ENCODE data around the gene CLDN18.

CLDN18 gene

GRCh38 chr3:138065949-138066348 lies 56.0 kb downstream of the CLDN18 start:
- no peak for DNase-seq

- no peak for DNase-seq
Observed at GRCh38 chr3:138066383-138066782, 56.4 kb downstream of the CLDN18 start.

- DNase-seq = no peak
Observed at GRCh38 chr3:138066972-138067371, 57.0 kb downstream of the CLDN18 start.

- DNase-seq = no peak
Observed at GRCh38 chr3:138068046-138068445, 58.1 kb downstream of the CLDN18 start.

- DNase-seq = peak; percentile 24 to 53 (median 47)
Observed at GRCh38 chr3:138068579-138069174, 58.7 kb downstream of the CLDN18 start.

- no peak for DNase-seq
Observed at GRCh38 chr3:138070006-138070405, 60.0 kb downstream of the CLDN18 start.

- no peak for DNase-seq
Observed at GRCh38 chr3:138072796-138073195, 62.8 kb downstream of the CLDN18 start.

GRCh38 chr3:138078096-138078495 lies 68.1 kb downstream of the CLDN18 start:
- DNase-seq = no peak

GRCh38 chr3:138078901-138079344 lies 69.0 kb downstream of the CLDN18 start:
- DNase-seq = no peak

GRCh38 chr3:138079901-138080300 lies 69.9 kb downstream of the CLDN18 start:
- DNase-seq = no peak

- no peak for DNase-seq
Observed at GRCh38 chr3:138081371-138082084, 71.6 kb downstream of the CLDN18 start.

GRCh38 chr3:138082085-138082991 lies 72.4 kb downstream of the CLDN18 start:
- no peak for DNase-seq

- no peak for DNase-seq
Observed at GRCh38 chr3:138082992-138083386, 73.0 kb downstream of the CLDN18 start.
